Renal cortex interstitium (tissue), 11 donors: ENCODE measurements around the gene DENND1A. TPM values are rescaled to one million over a fixed set of nuclear protein-coding genes. Genes with fewer than 3 reads are reported as not detected.

Source experiments
- DNase-seq, 11 donors: peaks; one replicate each; pipeline ENCODE4 v3.0.0-alpha.2; 2013; ENCODE audit warnings: low read depth in 9 of 11, low spot score in 4 of 11; ENCODE audit errors: extremely low read depth in 1 of 11
- polyA plus RNA-seq, 3 donors: library from polyadenylated mRNA; unstranded; fragments of 120-200 nt; gene quantifications; one replicate each; pipeline ENCODE4 v1.2.1, GENCODE V29; 2013; ENCODE audit not compliant: insufficient read length in 3 of 3

DENND1A gene
- polyA plus RNA-seq, 3 donors: 21.9 to 24.4 (median 22.3) TPM

GRCh38 chr9:123548741-123549545 is 381.0 kb downstream of the DENND1A start:
- DNase-seq: no peak

- peak in 2 of 11 donors; percentile 17 to 45 for DNase-seq
Observed at GRCh38 chr9:123544007-123544827, 385.7 kb downstream of the DENND1A start.

DNA sequence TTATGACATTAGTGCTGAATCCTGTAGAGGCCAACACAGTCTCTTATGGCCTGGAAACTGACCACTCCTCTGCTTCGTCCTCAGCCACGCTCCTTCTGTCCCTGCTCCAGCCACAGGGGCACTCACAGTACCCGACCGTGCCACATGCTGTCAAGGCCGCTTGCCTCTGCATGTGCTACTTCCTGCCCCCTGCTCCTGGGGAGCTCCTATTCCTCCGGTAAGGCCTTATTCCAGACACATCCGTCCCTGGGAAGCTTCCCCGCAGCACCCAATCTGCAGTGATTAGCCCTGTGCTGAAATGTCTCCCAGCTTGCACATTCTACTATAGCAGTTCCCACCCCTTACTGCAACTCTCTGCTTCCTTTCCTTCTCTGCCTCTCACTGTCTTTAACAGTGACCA is 386.4 kb downstream of the DENND1A start:
- no peak for DNase-seq

GRCh38 chr9:123542435-123543225 is 387.3 kb downstream of the DENND1A start:
- no peak for DNase-seq

DNA sequence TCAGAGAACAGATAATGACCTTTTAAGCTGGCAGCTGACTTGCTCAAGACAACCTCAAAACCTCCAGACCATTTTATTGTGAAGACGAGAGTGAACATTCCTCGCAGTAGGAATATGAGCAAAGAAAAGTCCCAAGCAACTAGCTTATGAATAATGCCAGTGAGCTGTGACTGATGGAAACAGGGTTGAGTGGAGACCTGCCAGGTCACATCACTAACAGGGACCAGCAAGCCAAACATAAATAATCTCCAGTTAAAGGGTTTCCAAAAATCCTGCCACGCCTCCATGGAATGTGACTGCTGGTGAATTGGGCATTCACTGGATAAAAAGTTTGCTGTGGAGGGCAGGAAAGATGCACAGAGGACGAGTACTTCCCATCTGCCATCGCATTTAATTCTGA is 388.5 kb downstream of the DENND1A start:
- no peak for DNase-seq

DNA sequence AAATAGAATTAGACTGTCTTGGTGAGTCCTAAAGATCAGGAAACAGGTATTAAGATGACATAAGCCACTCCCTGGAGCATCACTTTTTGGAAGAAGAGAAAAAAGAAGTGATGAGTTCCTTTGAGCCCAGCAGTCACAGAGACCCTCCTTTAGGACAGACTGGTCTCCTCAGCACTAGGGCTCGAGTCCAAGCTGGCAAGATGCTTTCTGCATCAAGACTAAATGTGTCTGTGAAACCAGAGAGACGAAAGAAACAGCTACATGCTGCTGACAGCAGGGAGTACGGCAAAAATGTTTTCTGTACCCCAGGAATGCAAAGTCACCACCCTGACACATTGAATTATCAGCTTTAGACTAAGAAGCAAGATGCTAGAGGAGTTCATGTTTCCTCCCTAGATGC is 389.5 kb downstream of the DENND1A start:
- no peak for DNase-seq

DNA sequence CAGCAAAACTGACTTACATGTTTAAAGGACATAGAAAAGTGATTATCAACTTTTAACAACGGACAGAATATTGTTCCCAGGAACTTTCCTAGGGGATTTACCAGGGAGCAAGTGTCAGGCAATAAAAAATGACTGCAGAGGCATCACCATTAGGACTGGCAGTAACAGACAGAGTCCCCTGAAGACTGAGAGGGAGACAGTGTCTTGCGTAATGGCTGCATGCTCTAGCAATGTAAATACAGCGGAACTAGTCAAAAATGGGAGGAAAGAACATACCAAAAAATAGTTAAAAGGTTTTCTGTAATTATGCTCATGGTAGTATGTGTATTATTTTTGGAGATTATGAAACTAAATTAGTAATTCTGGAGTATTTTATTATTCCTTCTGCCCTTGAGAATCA is 392.1 kb downstream of the DENND1A start:
- DNase-seq: no peak

DNA sequence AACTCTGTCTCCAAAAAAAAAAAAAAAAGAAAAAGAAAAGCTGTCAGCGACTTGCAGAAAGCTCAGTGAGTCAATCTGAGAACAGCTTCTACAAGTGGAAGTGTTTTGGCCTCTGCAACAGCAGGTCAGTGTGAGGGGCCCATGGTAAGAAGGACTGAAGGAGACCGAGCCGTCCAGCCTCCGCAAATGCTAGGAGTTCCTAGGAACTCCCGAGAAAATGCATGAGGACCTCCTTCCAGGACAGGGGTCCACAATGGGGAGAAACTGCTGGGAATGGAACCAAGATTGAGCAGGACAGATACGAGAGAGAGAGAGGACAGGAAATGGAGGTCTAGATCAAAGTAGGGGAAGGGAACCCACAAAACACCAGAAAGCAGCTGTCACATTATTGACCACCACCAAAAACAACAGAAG is 393.5 kb downstream of the DENND1A start:
- DNase-seq: no peak

DNA sequence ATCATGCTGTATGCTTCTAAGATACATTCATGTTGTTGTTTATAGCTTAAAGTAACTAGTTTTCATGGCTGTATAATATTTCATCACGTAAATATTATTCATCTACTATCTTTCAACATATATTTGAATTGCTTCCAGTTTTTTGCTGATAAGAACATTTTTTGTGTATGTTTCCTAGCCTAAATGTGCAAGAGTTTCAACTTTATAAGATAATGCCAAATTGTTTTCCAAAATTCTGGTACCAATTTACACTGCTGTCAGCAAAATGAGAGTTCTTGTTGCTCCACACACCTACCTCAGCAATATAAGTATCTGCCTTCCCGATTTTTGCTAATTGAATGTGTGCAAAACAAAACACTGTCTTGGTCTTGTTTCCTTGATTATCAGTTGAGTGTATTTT is 395.6 kb downstream of the DENND1A start:
- DNase-seq: no peak

GRCh38 chr9:123530244-123530643 is 399.7 kb downstream of the DENND1A start:
- DNase-seq: no peak

DNA sequence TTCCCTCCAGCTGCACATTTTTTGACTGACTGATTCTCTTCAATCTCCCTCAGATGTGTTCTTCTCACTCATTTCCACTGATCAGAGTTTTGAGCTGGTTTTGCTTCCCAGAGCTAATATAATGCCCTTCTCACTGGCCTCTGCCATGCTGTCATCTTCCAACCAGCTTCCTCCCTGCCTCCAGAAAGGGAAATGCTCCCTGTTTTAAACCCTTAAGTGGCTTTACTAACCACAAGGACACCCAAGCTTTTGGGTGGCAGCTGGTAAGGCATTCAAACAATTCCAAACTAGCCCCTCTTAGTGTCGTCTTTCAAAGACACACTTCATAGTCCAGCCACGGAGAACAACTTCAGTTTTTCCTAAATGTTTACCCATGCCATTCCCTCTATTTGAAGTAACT is 401.4 kb downstream of the DENND1A start:
- DNase-seq: no peak

DNA sequence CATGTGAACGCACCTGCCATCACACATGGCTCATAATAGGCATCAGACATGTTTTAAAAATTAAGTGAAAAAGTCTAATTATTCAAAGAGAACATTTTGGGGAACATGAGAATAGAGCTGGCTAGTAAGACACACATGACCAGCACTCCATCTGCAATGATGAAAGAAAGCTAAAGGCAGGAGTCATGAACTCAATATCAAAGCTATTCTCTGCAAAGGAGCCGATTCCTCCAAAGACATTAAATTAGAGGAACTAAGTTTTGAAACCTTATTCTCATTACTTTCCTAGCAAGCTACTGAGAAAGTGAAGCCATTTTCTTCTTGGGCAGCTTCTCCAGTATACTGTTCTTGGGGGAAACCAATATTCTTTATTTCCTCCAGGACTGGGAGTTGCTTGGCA is 401.9 kb downstream of the DENND1A start:
- no peak for DNase-seq

DNA sequence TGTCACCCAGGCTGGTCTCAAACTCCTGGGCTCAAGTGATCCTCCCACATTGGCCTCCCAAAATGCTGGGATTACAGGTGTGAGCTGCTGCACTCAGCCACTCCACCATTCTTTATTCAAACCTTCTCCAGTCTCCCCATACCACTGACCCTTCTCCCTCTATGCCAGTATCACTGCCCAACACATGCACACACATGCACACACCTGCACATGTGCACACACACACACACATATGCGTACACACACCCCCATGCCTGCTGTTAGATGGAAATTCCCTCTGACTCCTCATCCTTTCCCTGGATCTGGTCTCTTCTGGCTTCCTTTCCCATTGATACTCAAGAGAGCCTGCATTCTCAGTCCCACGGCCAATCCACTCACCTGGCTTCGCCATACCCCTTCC is 404.0 kb downstream of the DENND1A start:
- DNase-seq: no peak

DNA sequence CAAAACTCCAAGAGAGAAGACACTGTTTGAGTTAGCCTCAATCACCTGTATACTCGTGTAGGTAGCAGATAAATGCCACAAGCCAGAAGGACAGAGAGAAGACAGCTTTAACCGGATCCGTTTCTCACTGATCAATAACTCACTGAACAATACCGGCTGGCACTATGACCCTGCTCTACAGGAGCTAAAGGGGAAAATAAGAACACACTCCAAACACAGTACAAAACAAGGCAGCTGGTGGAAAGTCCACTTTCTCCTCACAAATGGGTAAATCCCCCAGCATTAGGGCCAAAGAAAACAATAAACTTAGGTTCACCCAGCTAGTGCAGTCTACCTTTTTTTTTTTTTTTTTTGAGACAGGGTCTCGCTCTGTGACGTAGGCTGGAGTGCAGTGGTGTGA is 404.5 kb downstream of the DENND1A start:
- no peak for DNase-seq

DNA sequence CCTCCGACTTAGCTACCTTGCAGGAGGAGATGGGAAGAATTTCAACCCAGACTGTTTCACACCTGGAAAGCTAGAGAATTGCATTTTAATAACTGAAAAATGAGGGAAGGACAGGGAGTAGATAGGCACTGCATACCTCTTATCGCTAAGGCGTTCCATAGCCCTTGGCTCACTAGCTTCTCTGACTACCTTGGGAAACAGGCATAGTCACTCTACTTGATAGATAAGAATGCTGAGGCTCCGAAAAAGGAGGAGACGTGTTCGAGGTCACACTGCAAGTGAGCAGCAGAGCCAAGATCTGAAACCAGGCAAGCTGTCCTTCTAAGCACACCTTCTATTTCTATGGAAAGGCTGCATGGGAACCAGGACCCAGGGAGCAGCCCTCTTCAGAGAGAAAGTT is 405.1 kb downstream of the DENND1A start:
- no peak for DNase-seq

GRCh38 chr9:123523845-123524244 is 406.1 kb downstream of the DENND1A start:
- DNase-seq: no peak

DNA sequence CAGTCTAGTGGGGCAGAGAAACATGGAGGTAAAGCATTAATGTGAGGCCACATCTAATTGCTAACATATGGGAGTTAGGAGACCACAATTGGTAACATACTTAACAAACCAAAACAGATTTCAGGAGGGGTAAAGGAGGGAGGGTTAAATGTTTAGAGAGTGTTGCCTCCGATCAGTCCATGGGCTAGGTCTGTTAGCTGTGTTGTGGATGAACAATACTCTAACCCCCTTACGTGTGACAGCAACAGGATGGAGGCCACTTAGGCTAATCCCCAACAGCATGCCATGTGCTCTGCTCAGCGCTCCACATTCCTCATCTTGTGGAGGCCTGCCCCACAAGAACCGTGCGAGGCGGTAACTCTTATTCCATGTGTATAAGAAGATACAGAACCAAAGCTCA is 406.9 kb downstream of the DENND1A start:
- DNase-seq: no peak

GRCh38 chr9:123522251-123522650 is 407.7 kb downstream of the DENND1A start:
- no peak for DNase-seq

- DNase-seq: no peak
Observed at GRCh38 chr9:123518338-123518737, 411.6 kb downstream of the DENND1A start.

- no peak for DNase-seq
Observed at GRCh38 chr9:123517512-123517911, 412.4 kb downstream of the DENND1A start.
